ENCODE measurements around the gene TBC1D22B. TPM values are rescaled to one million over a fixed set of nuclear protein-coding genes. Genes with fewer than 3 reads are reported as not detected.

Gene TBC1D22B
- total RNA-seq, 1 donor: 6.9 TPM

- DNase-seq (ENCODE audit: insufficient read length, low spot score, missing footprints): no peak
- peaks cover 12% of the 10 kb centered on the region for H3K36me3 ChIP-seq (ENCODE audit: insufficient read depth, low read length)
- H3K9me3 ChIP-seq (ENCODE audit: low read depth, low read length): no peaks in the 10 kb centered on the region
Measured at GRCh38 chr6:37373822-37374471, 116.4 kb downstream of the TBC1D22B start.

GRCh38 chr6:37375376-37375775 is 117.8 kb downstream of the TBC1D22B start:
- Histone ChIP-seq H3K79me2 (ENCODE audit: insufficient read depth, low read length) (peaks cover 7% of the 10 kb centered on the region), H2AFZ (ENCODE audit: low read length) (no peak overlapping the region), H3K4me2 (ENCODE audit: insufficient read depth, low read length) (no peak overlapping the region), H4K20me1 (ENCODE audit: insufficient read depth, low read length) (peaks cover 4% of the 10 kb centered on the region), H3K9me3 (ENCODE audit: low read depth, low read length) (no peaks in the 10 kb centered on the region), H3K36me3 (ENCODE audit: insufficient read depth, low read length) (peaks cover 11% of the 10 kb centered on the region), H3K27ac (ENCODE audit: low read depth, low read length) (no peak overlapping the region), H3K4me1 (ENCODE audit: insufficient read depth, low read length) (peaks cover 1% of the 10 kb centered on the region), H3K4me3 (ENCODE audit: insufficient read depth, low read length) (no peak overlapping the region), H3K27me3 (ENCODE audit: insufficient read depth, low read length) (no peaks in the 10 kb centered on the region)
- no peak for DNase-seq (ENCODE audit: insufficient read length, low spot score, missing footprints)
- TF ChIP-seq CTCF (IDR thresholded peaks at IDR 0.05; ENCODE audit: extremely low read depth, low read depth, low read length): no peak

More at GRCh38 chr6:37373822-37374471, 116.4 kb downstream of the TBC1D22B start:
- H3K4me1 ChIP-seq (ENCODE audit: insufficient read depth, low read length): peaks cover 16% of the 10 kb centered on the region
- peaks cover 4% of the 10 kb centered on the region for H4K20me1 ChIP-seq (ENCODE audit: insufficient read depth, low read length)
- no peak overlapping the region for H3K4me2 ChIP-seq (ENCODE audit: insufficient read depth, low read length)
- H2AFZ ChIP-seq (ENCODE audit: low read length): no peak overlapping the region
- no peak for TF ChIP-seq CTCF (IDR thresholded peaks at IDR 0.05; ENCODE audit: extremely low read depth, low read depth, low read length)
- no peak overlapping the region for H3K27ac ChIP-seq (ENCODE audit: low read depth, low read length)
- no peak overlapping the region for H3K4me3 ChIP-seq (ENCODE audit: insufficient read depth, low read length)
- H3K27me3 ChIP-seq (ENCODE audit: insufficient read depth, low read length): no peaks in the 10 kb centered on the region
- peaks cover 9% of the 10 kb centered on the region for H3K79me2 ChIP-seq (ENCODE audit: insufficient read depth, low read length)

DNA sequence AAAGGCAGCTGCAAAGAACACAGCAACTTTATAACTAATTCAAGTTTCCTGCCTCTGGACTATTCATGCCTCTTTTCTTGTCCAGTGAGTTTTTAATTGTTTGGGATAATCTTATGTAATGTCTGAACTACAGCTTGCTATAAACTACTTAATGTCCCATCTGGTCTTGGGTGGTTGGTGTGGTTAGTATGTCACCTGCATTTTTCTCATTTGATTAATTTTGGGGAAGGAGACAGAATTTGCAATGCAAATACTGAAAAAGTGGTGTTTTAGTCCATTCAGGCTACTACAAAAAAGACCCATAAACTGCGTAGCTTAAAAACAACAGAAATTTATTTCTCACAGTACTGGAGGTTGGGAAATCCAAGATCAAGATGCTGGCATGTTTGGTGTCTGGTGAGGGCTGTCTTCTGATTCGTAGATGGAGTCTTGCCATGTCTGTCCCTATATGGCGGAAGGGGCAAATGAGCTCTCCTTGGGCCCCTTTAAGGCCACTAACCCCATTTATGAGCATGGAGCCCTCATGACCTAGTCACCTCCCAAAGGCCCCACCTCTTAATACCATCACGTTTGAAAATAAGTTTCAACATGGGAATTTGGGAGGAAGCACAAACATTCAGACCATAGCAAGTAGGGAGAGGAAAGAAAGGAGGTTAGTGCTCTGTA is 118.6 kb downstream of the TBC1D22B start:
- H3K36me3 ChIP-seq (ENCODE audit: insufficient read depth, low read length): peaks cover 15% of the 10 kb centered on the region
- no peak for TF ChIP-seq CTCF (IDR thresholded peaks at IDR 0.05; ENCODE audit: extremely low read depth, low read depth, low read length)
- H4K20me1 ChIP-seq (ENCODE audit: insufficient read depth, low read length): no peaks in the 10 kb centered on the region
- H3K79me2 ChIP-seq (ENCODE audit: insufficient read depth, low read length): peaks cover under 1% of the 10 kb centered on the region
- DNase-seq (ENCODE audit: insufficient read length, low spot score, missing footprints): no peak
- no peak overlapping the region for H2AFZ ChIP-seq (ENCODE audit: low read length)
- H3K9me3 ChIP-seq (ENCODE audit: low read depth, low read length): no peaks in the 10 kb centered on the region
- no peak overlapping the region for H3K4me2 ChIP-seq (ENCODE audit: insufficient read depth, low read length)
- no peaks in the 10 kb centered on the region for H3K27me3 ChIP-seq (ENCODE audit: insufficient read depth, low read length)
- no peak overlapping the region for H3K4me3 ChIP-seq (ENCODE audit: insufficient read depth, low read length)
- no peaks in the 10 kb centered on the region for H3K4me1 ChIP-seq (ENCODE audit: insufficient read depth, low read length)
- H3K27ac ChIP-seq (ENCODE audit: low read depth, low read length): no peak overlapping the region

GRCh38 chr6:37381579-37381978 is 124.0 kb downstream of the TBC1D22B start:
- no peaks in the 10 kb centered on the region for H4K20me1 ChIP-seq (ENCODE audit: insufficient read depth, low read length)
- no peak overlapping the region for H3K27ac ChIP-seq (ENCODE audit: low read depth, low read length)
- H2AFZ ChIP-seq (ENCODE audit: low read length): no peak overlapping the region
- H3K9me3 ChIP-seq (ENCODE audit: low read depth, low read length): no peaks in the 10 kb centered on the region
- H3K4me2 ChIP-seq (ENCODE audit: insufficient read depth, low read length): no peak overlapping the region
- TF ChIP-seq CTCF (IDR thresholded peaks at IDR 0.05; ENCODE audit: extremely low read depth, low read depth, low read length): peak; percentile 70
- no peak for DNase-seq (ENCODE audit: insufficient read length, low spot score, missing footprints)
- no peaks in the 10 kb centered on the region for H3K27me3 ChIP-seq (ENCODE audit: insufficient read depth, low read length)
- no peaks in the 10 kb centered on the region for H3K79me2 ChIP-seq (ENCODE audit: insufficient read depth, low read length)
- peaks cover 23% of the 10 kb centered on the region for H3K36me3 ChIP-seq (ENCODE audit: insufficient read depth, low read length)
- no peak overlapping the region for H3K4me3 ChIP-seq (ENCODE audit: insufficient read depth, low read length)
- no peaks in the 10 kb centered on the region for H3K4me1 ChIP-seq (ENCODE audit: insufficient read depth, low read length)
